OCI-LY7 (cell line): ENCODE measurements around the gene ARRDC1. TPM values are rescaled to one million over a fixed set of nuclear protein-coding genes. Genes with fewer than 3 reads are reported as not detected.

Experiments
- BruUV-seq: library from RNA; stranded (reverse); fragments of 400-500 nt; replicated peaks from 2 replicates; lab custom pipeline; 2021; lab: Mats Ljungman, UMichigan
- CTCF ChIA-PET: fragments of 300-600 bp; sonication (Branson Sonifier 250); formaldehyde crosslinking; loops from one replicate; lab custom pipeline; 2022; ENCODE audit warnings: antibody characterized with exemption; ENCODE audit not compliant: unreplicated experiment; lab: Charles Lee
- POLR2A ChIA-PET: fragments of 300-600 bp; sonication (Branson Sonifier 250); formaldehyde crosslinking; loops from one replicate; lab custom pipeline; 2022; ENCODE audit warnings: antibody characterized with exemption; lab: Charles Lee
- DNase-seq: peaks from one replicate; pipeline ENCODE4 v3.0.0-alpha.2; 2015; ENCODE audit warnings: low spot score
- H2AFZ ChIP-seq: fragments of 200-600 bp; sonication (generic), shearing (Covaris generic); 2 replicates; pipeline ENCODE4 v1.6.1; 2014; ENCODE audit warnings: mild to moderate bottlenecking, antibody characterized with exemption, low read length, moderate library complexity
- H3K27ac ChIP-seq: fragments of 200-600 bp; sonication (generic); 2 replicates; pipeline ENCODE4 v1.5.1; 2014; ENCODE audit warnings: mixed run types, low read depth, mild to moderate bottlenecking, moderate library complexity, low read length, inconsistent platforms; ENCODE audit not compliant: poor library complexity, severe bottlenecking
- H3K36me3 ChIP-seq: fragments of 200-600 bp; sonication (generic); 2 replicates; pipeline ENCODE4 v1.6.1; 2014; ENCODE audit warnings: mild to moderate bottlenecking, antibody characterized with exemption, low read length, moderate library complexity, mixed read lengths; ENCODE audit not compliant: insufficient read depth
- H3K4me1 ChIP-seq: fragments of 200-600 bp; sonication (generic); 2 replicates; pipeline ENCODE4 v1.5.1; 2014; ENCODE audit warnings: mild to moderate bottlenecking, low read length; ENCODE audit not compliant: insufficient read depth, poor library complexity, severe bottlenecking
- H3K4me2 ChIP-seq: fragments of 200-600 bp; sonication (generic); 2 replicates; pipeline ENCODE4 v1.6.1; 2014; ENCODE audit warnings: mild to moderate bottlenecking, low read length
- H3K4me3 ChIP-seq: fragments of 200-600 bp; sonication (generic); 2 replicates; pipeline ENCODE4 v1.5.1; 2014; ENCODE audit warnings: mild to moderate bottlenecking, low read depth, low read length; ENCODE audit not compliant: poor library complexity, severe bottlenecking
- H3K79me2 ChIP-seq: fragments of 200-600 bp; sonication (generic); 2 replicates; pipeline ENCODE4 v1.6.1; 2016; ENCODE audit warnings: low read depth, mild to moderate bottlenecking, low read length, moderate library complexity, mixed read lengths; ENCODE audit not compliant: insufficient read depth
- H3K9me2 ChIP-seq: fragments of 200-600 bp; sonication (generic); 2 replicates; pipeline ENCODE4 v1.6.1; 2016; ENCODE audit warnings: mild to moderate bottlenecking, low read length, mixed read lengths; ENCODE audit not compliant: insufficient read depth
- H3K9me3 ChIP-seq: fragments of 200-600 bp; sonication (generic); 2 replicates; pipeline ENCODE4 v1.6.1; 2014; ENCODE audit warnings: mild to moderate bottlenecking, mixed run types, low read length, mixed read lengths
- H4K20me1 ChIP-seq: fragments of 200-600 bp; sonication (generic); 2 replicates; pipeline ENCODE4 v1.6.1; 2014; ENCODE audit warnings: mild to moderate bottlenecking, antibody characterized with exemption, low read length, moderate library complexity, mixed read lengths; ENCODE audit not compliant: insufficient read depth
- EZH2phosphoT487 ChIP-seq: fragments of 200-600 bp; sonication (generic); IDR thresholded peaks from 2 replicates; pipeline ENCODE4 v1.6.1; 2018; ENCODE audit warnings: low read depth, borderline replicate concordance, mild to moderate bottlenecking, mixed run types, antibody characterized with exemption, low read length, moderate library complexity, mixed read lengths
- intact Hi-C: fragments of 100-400 bp; cut with micrococcal nuclease; formaldehyde crosslinking; loops from one replicate; pipeline ENCODE4 v1.10.0; 2022; ENCODE audit not compliant: unreplicated experiment
- total RNA-seq, 2 experiments: library from RNA; depleted of rRNA in 1 of 2; stranded (reverse); fragments of >200 nt in 1 of 2; shearing (Covaris generic) in 1 of 2; gene quantifications; 2 replicates each; pipeline ENCODE4 v1.2.3, GENCODE V29; 2014 to 2022
- TF ChIP-seq, protein P1 (sequence below): fragments of 200-600 bp; sonication (generic); conservative IDR thresholded peaks from 2 replicates; pipeline ENCODE4 v1.5.1; 2014; ENCODE audit warnings: mild to moderate bottlenecking, antibody characterized with exemption, low read length, moderate library complexity, mixed read lengths

Gene ARRDC1
- total RNA-seq, 2 experiments from 2014 or later = 59.6 to 70.3 TPM

DNA sequence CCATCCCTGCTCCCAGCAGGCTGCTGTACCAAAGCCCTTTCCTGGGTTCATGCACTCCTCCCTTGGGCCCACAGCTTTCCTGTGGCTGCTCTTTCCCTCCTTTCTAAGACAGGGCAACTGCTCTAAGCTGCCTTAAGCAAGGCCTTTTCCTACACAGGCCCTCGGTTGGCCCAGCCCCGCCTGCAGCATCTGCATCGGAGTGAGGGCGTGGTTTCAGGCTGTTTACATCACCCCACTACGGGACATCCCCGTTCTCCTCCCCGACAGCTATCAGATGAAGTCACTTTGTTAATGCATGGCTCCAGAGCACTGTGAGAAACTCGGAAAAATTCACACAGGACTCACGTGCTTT lies 30.1 kb upstream of the ARRDC1 start:
- peak overlapping the region; percentile 97 for H3K4me3 ChIP-seq
- H3K9me3 ChIP-seq = no peaks in the 10 kb centered on the region
- POLR2A ChIA-PET = no interaction called here
- peak overlapping the region; percentile 84 for H3K27ac ChIP-seq
- BruUV-seq = TSS peak; percentile 36
- peaks cover 65% of the 10 kb centered on the region for H3K36me3 ChIP-seq
- H2AFZ ChIP-seq = no peak overlapping the region
- DNase-seq = peak; percentile 33
- peaks cover 12% of the 10 kb centered on the region; the same call in 1 of the 2 replicates for H4K20me1 ChIP-seq
- peaks cover 52% of the 10 kb centered on the region for H3K79me2 ChIP-seq
- no peak for TF ChIP-seq EZH2phosphoT487
- TF ChIP-seq, protein P1, sequence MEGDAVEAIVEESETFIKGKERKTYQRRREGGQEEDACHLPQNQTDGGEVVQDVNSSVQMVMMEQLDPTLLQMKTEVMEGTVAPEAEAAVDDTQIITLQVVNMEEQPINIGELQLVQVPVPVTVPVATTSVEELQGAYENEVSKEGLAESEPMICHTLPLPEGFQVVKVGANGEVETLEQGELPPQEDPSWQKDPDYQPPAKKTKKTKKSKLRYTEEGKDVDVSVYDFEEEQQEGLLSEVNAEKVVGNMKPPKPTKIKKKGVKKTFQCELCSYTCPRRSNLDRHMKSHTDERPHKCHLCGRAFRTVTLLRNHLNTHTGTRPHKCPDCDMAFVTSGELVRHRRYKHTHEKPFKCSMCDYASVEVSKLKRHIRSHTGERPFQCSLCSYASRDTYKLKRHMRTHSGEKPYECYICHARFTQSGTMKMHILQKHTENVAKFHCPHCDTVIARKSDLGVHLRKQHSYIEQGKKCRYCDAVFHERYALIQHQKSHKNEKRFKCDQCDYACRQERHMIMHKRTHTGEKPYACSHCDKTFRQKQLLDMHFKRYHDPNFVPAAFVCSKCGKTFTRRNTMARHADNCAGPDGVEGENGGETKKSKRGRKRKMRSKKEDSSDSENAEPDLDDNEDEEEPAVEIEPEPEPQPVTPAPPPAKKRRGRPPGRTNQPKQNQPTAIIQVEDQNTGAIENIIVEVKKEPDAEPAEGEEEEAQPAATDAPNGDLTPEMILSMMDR = no peak
- H3K4me2 ChIP-seq = peak overlapping the region; percentile 92
- CTCF ChIA-PET = interaction anchor here (0.6 kb wide), 1 partner anchor 9 kb away, joined by 3 read pairs; no protein-coding TSS in a partner anchor
- no peaks in the 10 kb centered on the region for H3K9me2 ChIP-seq
- intact Hi-C loops = loop anchor here (5.0 kb wide), 1 partner anchor 97 kb away; no protein-coding TSS in a partner anchor
- H3K4me1 ChIP-seq = peaks cover 40% of the 10 kb centered on the region

DNA sequence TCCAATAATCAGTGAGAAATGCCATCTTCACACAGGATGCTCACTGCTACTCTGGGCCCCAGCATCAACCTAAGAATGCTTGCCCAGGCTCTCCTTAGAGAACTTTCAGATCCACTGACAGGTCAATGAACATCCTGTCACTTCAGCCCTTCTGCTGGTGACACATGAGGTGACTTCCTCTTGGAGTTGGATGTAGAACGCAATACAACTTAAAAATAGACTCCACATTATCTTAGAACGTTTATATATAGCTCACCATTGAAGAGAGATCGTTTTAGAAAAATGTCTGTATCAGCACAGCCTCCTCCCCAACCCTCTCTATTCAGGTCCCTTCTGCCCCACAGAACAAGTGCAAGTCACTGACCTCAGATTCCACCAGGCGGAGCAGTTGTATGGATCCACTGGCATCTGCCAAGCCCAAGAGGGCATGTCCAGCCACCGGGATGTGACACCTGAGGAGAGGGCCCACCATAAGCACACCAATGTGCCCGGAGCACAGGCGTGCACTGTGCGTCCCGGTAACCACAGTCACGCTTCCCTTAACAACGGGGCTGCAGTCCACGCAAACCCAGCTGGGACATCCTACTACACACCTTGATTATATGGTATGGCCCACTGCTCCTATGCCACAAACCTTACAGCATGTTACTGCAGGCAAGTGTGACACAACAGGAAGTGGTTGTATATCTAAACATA lies 29.6 kb upstream of the ARRDC1 start:
- CTCF ChIA-PET = interaction anchor here (0.6 kb wide), 1 partner anchor 8 kb away, joined by 3 read pairs; no protein-coding TSS in a partner anchor
- Histone ChIP-seq H3K36me3 (peaks cover 65% of the 10 kb centered on the region), H3K4me3 (peak overlapping the region; percentile 97), H2AFZ (no peak overlapping the region), H3K27ac (peak overlapping the region; percentile 84), H3K9me3 (no peaks in the 10 kb centered on the region), H3K4me1 (peaks cover 40% of the 10 kb centered on the region), H4K20me1 (peaks cover 12% of the 10 kb centered on the region; the same call in 1 of the 2 replicates), H3K9me2 (no peaks in the 10 kb centered on the region), H3K79me2 (peaks cover 52% of the 10 kb centered on the region), H3K4me2 (peak overlapping the region; percentile 92)
- POLR2A ChIA-PET = interaction anchor here (1.2 kb wide), 1 partner anchor 22 kb away, joined by 3 read pairs; no protein-coding TSS in a partner anchor
- BruUV-seq = no TSS peak
- peak; percentile 80 for DNase-seq
- TF ChIP-seq, protein P1 = peak; percentile 76
- TF ChIP-seq EZH2phosphoT487 = no peak
- intact Hi-C loops = loop anchor here (2.0 to 5.0 kb wide), 2 partner anchors 15 to 96 kb away; partner anchors contain the start of gene ZMYND19
